Cardiac fibroblast (primary cell): Measurements from ENCODE around the gene MAMLD1.
A peak's percentile ranks its signal among the peaks of the same experiment; 100 is the strongest.

ENCODE experiments used
- DNase-seq, 2 donors: peaks; one replicate each; pipeline versions ENCODE4 v3.0.0 to v3.0.0-alpha.2; 2010; ENCODE audit warnings: low read depth in 2 of 2
- H3K4me3 ChIP-seq, 2 donors: replicated peaks in 1 of 2; 1 replicate in 1 of 2; 2 replicates in 1 of 2; pipeline ENCODE4 v1.5.1; 2011; ENCODE audit warnings: low read depth in 2 of 2, low read length in 2 of 2, mild to moderate bottlenecking in 2 of 2, moderate library complexity in 1 of 2
- TF ChIP-seq, protein P1 (sequence below): IDR thresholded peaks from one replicate; pipeline ENCODE4 v1.5.1; 2011; ENCODE audit warnings: low read depth, mild to moderate bottlenecking, low read length, inconsistent platforms

Gene MAMLD1

DNA sequence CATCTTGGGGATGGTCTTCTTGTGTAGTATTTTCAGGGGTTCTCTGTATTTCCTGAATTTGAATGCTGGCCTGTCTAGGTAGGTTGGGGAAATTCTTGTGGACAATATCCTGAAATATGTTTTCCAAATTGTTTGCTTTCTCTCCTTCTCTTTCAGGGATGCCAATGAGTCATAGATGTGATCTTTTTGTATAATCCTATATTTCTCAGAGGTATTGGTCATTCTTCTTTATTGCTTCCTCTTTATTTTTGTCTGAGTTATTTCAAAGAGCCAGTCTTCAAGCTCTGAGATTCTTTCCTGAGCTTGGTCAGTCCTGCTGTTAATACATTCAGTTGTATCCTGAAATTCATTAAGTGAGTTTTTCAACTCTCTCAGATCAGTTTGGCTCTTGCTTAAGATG, 73.1 kb downstream of the MAMLD1 start:
- peak in 1 of 2 donors; percentile 16 for DNase-seq
- TF ChIP-seq, protein P1, sequence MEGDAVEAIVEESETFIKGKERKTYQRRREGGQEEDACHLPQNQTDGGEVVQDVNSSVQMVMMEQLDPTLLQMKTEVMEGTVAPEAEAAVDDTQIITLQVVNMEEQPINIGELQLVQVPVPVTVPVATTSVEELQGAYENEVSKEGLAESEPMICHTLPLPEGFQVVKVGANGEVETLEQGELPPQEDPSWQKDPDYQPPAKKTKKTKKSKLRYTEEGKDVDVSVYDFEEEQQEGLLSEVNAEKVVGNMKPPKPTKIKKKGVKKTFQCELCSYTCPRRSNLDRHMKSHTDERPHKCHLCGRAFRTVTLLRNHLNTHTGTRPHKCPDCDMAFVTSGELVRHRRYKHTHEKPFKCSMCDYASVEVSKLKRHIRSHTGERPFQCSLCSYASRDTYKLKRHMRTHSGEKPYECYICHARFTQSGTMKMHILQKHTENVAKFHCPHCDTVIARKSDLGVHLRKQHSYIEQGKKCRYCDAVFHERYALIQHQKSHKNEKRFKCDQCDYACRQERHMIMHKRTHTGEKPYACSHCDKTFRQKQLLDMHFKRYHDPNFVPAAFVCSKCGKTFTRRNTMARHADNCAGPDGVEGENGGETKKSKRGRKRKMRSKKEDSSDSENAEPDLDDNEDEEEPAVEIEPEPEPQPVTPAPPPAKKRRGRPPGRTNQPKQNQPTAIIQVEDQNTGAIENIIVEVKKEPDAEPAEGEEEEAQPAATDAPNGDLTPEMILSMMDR: no peak
- no peak overlapping the region for H3K4me3 ChIP-seq

DNA sequence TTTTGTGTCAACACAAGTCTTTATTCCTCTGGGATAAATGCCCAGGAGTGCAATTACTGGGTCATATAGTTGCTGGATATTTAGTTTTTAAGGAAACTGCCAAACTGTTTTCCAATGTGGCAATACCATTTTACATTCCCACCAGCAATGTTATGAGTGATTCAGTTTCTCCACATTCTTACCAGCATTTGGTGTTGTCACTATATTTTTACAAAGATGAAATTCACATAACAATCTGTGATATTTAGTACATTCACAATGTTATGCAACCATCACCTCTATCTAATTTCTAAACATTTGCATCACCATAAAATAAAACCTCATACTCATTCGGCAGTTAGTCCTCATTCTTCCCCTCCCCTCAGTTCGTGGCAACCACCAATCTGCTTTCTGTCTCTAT, 75.0 kb downstream of the MAMLD1 start:
- H3K4me3 ChIP-seq: no peak overlapping the region
- TF ChIP-seq, protein P1: no peak
- peak; percentile 18 to 66 for DNase-seq

DNA sequence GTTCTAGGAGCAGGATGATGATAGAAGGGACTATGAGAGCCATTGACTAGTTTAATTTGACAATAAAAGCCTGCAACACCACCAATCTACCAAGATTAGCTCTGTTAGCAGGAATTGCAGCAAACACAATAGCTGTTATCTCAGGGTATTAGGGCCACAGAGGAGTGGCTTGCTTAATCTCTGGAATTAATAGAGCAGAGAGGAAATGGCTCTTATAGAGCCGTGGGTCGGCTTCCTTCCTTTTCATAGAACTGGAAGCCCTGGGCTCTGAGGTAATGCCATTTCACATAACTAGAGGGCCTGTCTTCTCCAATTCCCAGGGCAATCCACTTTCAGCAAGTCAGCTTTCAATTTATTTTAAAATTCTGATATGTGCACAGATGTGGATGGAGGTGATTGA, 83.0 kb downstream of the MAMLD1 start:
- H3K4me3 ChIP-seq: no peak overlapping the region
- DNase-seq: no peak
- TF ChIP-seq, protein P1: no peak

DNA sequence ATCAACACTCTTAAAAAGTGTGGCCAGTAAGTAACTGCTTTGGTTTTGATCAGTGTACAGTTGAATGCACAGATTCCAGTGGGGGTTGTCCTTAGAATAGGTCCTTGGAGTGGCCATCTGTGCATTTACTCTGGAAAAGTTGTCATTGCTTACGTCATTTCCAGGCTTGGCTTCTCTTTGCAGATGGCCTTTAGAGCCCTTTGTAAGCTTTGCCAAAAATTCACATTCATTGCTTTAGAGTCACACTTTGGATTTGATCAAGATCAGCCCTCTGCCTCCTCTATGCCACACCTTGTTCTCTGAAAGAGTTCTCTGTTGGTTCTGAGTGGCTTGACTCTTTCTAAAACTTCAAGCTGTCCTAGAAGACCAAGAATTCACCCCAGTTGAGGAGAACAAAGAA, 83.9 kb downstream of the MAMLD1 start:
- no peak overlapping the region for H3K4me3 ChIP-seq
- peak; percentile 5 to 11 for DNase-seq
- TF ChIP-seq, protein P1: no peak

DNA sequence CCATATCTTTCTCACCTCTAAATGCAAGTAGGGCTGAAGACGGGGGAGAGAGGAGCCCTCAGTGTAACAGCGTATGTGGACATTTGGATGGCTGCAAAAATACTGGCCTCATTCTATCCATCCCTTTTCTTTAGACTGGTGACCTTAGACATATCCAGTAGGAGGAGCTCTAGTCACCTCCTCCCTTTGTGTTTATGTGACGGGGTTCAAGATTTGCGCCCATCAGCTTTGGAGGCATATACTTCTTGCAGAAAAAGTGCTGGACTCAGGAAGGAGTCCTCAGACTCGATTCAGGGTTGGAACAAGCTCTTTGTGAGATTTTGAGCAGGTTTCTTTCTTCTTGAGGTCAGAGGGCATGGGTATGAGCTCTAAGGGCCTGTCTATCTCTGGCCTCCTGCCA, 86.2 kb downstream of the MAMLD1 start:
- TF ChIP-seq, protein P1: no peak
- H3K4me3 ChIP-seq: no peak overlapping the region
- DNase-seq: no peak

DNA sequence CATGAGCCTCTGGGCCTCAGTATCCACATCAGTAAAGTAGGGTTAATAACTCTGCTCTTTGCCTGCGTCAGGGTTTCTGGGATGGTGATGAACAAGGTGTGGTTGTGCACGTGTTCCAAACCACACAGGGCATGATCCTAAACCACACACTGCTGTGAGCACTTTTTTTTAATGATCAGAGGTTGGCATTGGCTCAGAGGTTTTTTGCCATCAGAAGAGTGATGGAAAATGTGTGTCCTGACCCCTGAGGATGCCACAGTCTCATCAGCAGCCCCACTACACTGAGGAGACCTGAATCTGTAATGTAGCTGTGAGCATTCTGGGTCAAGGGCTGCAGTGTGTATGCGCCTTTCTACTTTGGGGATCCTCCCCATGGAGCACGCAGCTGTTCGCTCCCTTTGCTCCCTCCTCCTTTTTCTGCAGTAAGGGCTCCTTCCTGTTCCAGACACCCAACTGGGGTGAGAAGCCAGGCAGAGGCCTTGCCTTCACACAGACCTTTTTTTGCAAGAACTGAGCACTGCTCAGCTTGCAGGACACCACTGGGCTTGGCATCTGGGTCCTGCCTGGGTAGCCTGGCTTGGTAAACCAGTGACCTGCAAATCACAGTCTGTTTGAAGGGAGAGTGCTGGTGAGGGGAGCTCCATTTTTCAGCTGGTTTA, 87.5 kb downstream of the MAMLD1 start:
- no peak overlapping the region for H3K4me3 ChIP-seq
- TF ChIP-seq, protein P1: no peak
- no peak for DNase-seq

DNA sequence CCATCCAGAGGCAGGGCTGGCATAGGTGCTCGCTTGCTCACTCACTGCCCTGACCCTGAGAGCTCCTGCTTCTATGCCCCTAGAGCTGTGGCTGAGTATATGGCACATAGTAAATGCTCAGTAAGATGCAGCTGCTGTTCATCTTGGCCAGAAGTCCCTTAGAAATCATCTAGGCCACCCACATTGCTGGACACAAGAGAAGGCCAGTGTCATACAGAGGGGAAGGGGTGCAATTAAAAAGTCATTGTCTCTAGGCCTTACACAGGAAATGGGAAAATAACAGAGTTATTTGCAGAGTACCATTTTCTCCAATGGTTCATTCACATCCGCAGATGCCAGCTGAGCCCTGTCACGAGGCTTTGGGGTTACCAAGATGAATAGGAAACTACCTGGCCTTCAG, 88.8 kb downstream of the MAMLD1 start:
- DNase-seq: no peak
- no peak overlapping the region for H3K4me3 ChIP-seq
- TF ChIP-seq, protein P1: no peak
